ENCODE results near the gene IQCK. TPM values are rescaled to one million over a fixed set of nuclear protein-coding genes. Genes with fewer than 3 reads are reported as not detected.

IQCK gene
- total and polyA plus RNA-seq, 2 donors (not counting 3 experiments of a cell fraction or from before 2014, with no cell fraction given) = 17.2 to 18.1 TPM

DNA sequence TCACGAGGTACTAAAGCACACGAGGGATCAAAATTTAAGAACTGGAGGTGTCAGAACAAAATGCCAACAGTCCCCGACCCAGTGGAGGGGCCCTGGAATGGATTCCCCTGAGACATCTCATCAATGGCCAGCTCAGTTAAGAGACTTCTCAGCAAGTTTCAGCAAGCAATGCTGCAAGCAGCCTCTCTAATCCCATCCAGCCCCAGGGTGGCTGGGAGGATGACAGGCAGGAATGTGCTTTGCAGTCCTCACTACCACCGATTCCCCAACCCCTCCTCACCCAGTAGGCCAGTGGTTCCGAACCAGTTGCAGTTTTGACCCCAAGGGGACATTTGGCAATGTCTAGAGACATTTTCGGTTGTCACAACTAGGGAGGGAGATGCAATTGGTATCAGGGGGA lies 157.8 kb downstream of the IQCK start:
- H3K9ac ChIP-seq (replicated peaks; ENCODE audit: extremely low read depth, insufficient read depth, low read length) = no peak overlapping the region
- H3K9me1 ChIP-seq (replicated peaks; ENCODE audit: control insufficient read depth, extremely low read depth, insufficient read depth, low read length) = no peaks in the 10 kb centered on the region
- H3K9me3 ChIP-seq (replicated peaks; ENCODE audit: control insufficient read depth, insufficient read depth, low read length) = no peaks in the 10 kb centered on the region
- H3K36me3 ChIP-seq (ENCODE audit: control insufficient read depth in 2 of 2, extremely low read depth in 1 of 2, insufficient read depth in 2 of 2, low read length in 2 of 2) = peaks cover 0 to 7% of the 10 kb centered on the region in 2 experiments
- H3K4me1 ChIP-seq (ENCODE audit: control insufficient read depth, extremely low read depth, insufficient read depth, low read length) = no peaks in the 10 kb centered on the region
- no peak for FAIRE-seq
- H3K27ac ChIP-seq (ENCODE audit: insufficient read depth, low read depth, low read length) = no peak overlapping the region
- DNase-seq (ENCODE audit: low read depth, low spot score) = no peak
- no peak overlapping the region for H3K4me3 ChIP-seq (replicated peaks in 1 of 3; ENCODE audit: insufficient read depth in 1 of 3, low read depth in 1 of 3, low read length in 3 of 3)
- H4K20me1 ChIP-seq (replicated peaks; ENCODE audit: control insufficient read depth, extremely low read depth, insufficient read depth, low read length) = no peaks in the 10 kb centered on the region
- no peak overlapping the region for H2AFZ ChIP-seq (ENCODE audit: low read depth, low read length)
- intact Hi-C loops (cut with micrococcal nuclease) = no loop called here
- dilution Hi-C loops (cut with MboI; ENCODE audit: extremely low pct_ligation_motif_present, low sequenced_read_pairs) = no loop called here
- H3K79me2 ChIP-seq (ENCODE audit: control insufficient read depth, insufficient read depth, low read length) = no peaks in the 10 kb centered on the region
- BruUV-seq (replicated peaks) = no TSS peak
- POLR2A ChIA-PET = no interaction called here
- no peak overlapping the region for H3K4me2 ChIP-seq (ENCODE audit: insufficient read depth, low read length)
- TF ChIP-seq, protein P1, sequence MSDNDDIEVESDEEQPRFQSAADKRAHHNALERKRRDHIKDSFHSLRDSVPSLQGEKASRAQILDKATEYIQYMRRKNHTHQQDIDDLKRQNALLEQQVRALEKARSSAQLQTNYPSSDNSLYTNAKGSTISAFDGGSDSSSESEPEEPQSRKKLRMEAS (IDR thresholded peaks at IDR 0.05; ENCODE audit: insufficient read depth, insufficient read length) = no peak
- TF ChIP-seq, protein P2, sequence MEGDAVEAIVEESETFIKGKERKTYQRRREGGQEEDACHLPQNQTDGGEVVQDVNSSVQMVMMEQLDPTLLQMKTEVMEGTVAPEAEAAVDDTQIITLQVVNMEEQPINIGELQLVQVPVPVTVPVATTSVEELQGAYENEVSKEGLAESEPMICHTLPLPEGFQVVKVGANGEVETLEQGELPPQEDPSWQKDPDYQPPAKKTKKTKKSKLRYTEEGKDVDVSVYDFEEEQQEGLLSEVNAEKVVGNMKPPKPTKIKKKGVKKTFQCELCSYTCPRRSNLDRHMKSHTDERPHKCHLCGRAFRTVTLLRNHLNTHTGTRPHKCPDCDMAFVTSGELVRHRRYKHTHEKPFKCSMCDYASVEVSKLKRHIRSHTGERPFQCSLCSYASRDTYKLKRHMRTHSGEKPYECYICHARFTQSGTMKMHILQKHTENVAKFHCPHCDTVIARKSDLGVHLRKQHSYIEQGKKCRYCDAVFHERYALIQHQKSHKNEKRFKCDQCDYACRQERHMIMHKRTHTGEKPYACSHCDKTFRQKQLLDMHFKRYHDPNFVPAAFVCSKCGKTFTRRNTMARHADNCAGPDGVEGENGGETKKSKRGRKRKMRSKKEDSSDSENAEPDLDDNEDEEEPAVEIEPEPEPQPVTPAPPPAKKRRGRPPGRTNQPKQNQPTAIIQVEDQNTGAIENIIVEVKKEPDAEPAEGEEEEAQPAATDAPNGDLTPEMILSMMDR (IDR thresholded peaks at IDR 0.05; ENCODE audit: extremely low read depth in 1 of 2, insufficient read depth in 1 of 2, low read depth in 1 of 2, low read length in 2 of 2) = no peak
- TF ChIP-seq POLR2AphosphoS5 (IDR thresholded peaks at IDR 0.05; ENCODE audit: insufficient read depth, low read depth, low read length) (no peak), JUN (IDR thresholded peaks at IDR 0.05; ENCODE audit: borderline replicate concordance, insufficient read depth, insufficient read length, low read depth) (no peak), GATA2 (IDR thresholded peaks at IDR 0.05; ENCODE audit: insufficient read depth, insufficient read length, low read depth, low read length) (no peak), MYC (IDR thresholded peaks at IDR 0.05; ENCODE audit: low read depth, low read length) (no peak), EZH2 (IDR thresholded peaks at IDR 0.05; ENCODE audit: borderline replicate concordance, low read depth, low read length, severe bottlenecking) (no peak), FOS (IDR thresholded peaks at IDR 0.05; ENCODE audit: borderline replicate concordance, insufficient read depth, low read length) (no peak), POLR2A (IDR thresholded peaks at IDR 0.05; ENCODE audit: low read depth, low read length) (no peak)
- CTCF ChIA-PET = interaction anchor here (2.2 kb wide), 1 partner anchor 274 kb away, joined by 10 read pairs; no protein-coding TSS in a partner anchor
- H3K27me3 ChIP-seq (ENCODE audit: control insufficient read depth in 2 of 2, insufficient read depth in 2 of 2, low read length in 2 of 2) = no peaks in the 10 kb centered on the region

All from endothelial cell of umbilical vein (primary cell).